OCI-LY3 (cell line): Measurements from ENCODE around the gene CAV1.

Source experiments
- H2AFZ ChIP-seq: fragments of 200-600, 300-600 bp; shearing (Covaris generic); 2 replicates; pipeline ENCODE4 v1.6.0; 2014; ENCODE audit warnings: antibody characterized with exemption, low read depth, low read length
- H3K27ac ChIP-seq: fragments of 200-600, 300-600 bp; sonication (generic); 2 replicates; pipeline ENCODE4 v1.5.1; 2014; ENCODE audit warnings: mild to moderate bottlenecking, low read length, moderate library complexity, mixed read lengths
- H3K27me3 ChIP-seq: fragments of 200-600, 300-600 bp; sonication (generic); 2 replicates; pipeline ENCODE4 v1.6.1; 2014; ENCODE audit warnings: low read depth, low read length, mixed read lengths
- H3K36me3 ChIP-seq: fragments of 200-600, 300-600 bp; sonication (generic); replicated peaks from 2 replicates; pipeline ENCODE3; 2014; ENCODE audit warnings: low read depth, low read length, mixed read lengths
- H3K4me1 ChIP-seq: fragments of 300-600, 200-600 bp; sonication (generic); 2 replicates; pipeline ENCODE4 v1.6.1; 2014; ENCODE audit warnings: low read length, mixed read lengths
- H3K4me2 ChIP-seq: fragments of 200-600, 300-600 bp; sonication (generic); 2 replicates; pipeline ENCODE4 v1.6.1; 2014; ENCODE audit warnings: low read length, mixed read lengths
- H3K4me3 ChIP-seq: fragments of 300-600, 200-600 bp; sonication (generic); 2 replicates; pipeline ENCODE4 v1.5.1; 2014; ENCODE audit warnings: antibody characterized with exemption, mild to moderate bottlenecking, low read length, moderate library complexity
- H3K79me2 ChIP-seq: fragments of 300-600, 200-600 bp; shearing (Covaris generic); 2 replicates; pipeline ENCODE4 v1.6.1; 2014; ENCODE audit warnings: mild to moderate bottlenecking, low read length, mixed read lengths
- H3K9ac ChIP-seq: fragments of 300-600, 200-600 bp; shearing (Covaris generic); 2 replicates; pipeline ENCODE4 v1.6.0; 2014; ENCODE audit warnings: mild to moderate bottlenecking, low read length, moderate library complexity
- H3K9me3 ChIP-seq: fragments of 200-600, 300-600 bp; shearing (Covaris generic); 2 replicates; pipeline ENCODE4 v1.6.1; 2014; ENCODE audit warnings: low read length, mixed read lengths; ENCODE audit not compliant: insufficient read depth
- H4K20me1 ChIP-seq: fragments of 200-600, 300-600 bp; sonication (generic); 2 replicates; pipeline ENCODE4 v1.6.1; 2016; ENCODE audit warnings: low read length, mixed read lengths; ENCODE audit not compliant: insufficient read depth
- CTCF ChIP-seq: fragments of 200-600, 300-600 bp; sonication (generic); IDR thresholded peaks from 2 replicates; pipeline ENCODE4 v1.5.1; 2014; ENCODE audit warnings: antibody characterized with exemption, low read length, low read depth
- EZH2phosphoT487 ChIP-seq: fragments of 200-600 bp; shearing (Covaris generic); IDR thresholded peaks from 2 replicates; pipeline ENCODE4 v1.6.1; 2018; ENCODE audit warnings: antibody characterized with exemption, mixed run types, low read depth

CAV1 gene

DNA sequence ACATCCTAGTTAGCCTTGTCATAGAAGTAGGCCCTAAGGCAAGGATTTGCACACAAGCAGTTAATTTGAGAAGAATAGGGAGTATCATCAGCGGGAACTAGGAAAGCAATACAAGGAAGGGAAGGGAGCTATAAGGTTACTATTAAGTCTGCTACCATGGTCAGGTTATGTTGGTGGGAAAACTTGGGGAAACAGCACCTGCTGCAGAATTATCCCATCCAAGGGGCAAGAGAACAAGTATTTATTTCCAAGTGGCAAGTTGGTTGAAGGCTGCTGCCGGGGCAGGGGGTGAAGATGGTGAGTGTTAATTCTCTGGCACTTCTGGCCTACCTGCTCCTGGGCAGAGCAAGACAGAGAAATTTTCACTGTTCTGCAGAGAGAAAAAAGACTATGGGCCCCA, 55.0 kb downstream of the CAV1 start:
- Histone ChIP-seq H3K79me2 (no peaks in the 10 kb centered on the region), H4K20me1 (no peaks in the 10 kb centered on the region), H3K27me3 (no peaks in the 10 kb centered on the region), H3K36me3 (no peaks in the 10 kb centered on the region), H3K9ac (no peak overlapping the region), H3K4me3 (no peak overlapping the region), H3K4me2 (no peak overlapping the region), H3K4me1 (peaks cover 52% of the 10 kb centered on the region), H2AFZ (no peak overlapping the region), H3K9me3 (no peaks in the 10 kb centered on the region), H3K27ac (no peak overlapping the region)
- TF ChIP-seq EZH2phosphoT487 (no peak), CTCF (no peak)

DNA sequence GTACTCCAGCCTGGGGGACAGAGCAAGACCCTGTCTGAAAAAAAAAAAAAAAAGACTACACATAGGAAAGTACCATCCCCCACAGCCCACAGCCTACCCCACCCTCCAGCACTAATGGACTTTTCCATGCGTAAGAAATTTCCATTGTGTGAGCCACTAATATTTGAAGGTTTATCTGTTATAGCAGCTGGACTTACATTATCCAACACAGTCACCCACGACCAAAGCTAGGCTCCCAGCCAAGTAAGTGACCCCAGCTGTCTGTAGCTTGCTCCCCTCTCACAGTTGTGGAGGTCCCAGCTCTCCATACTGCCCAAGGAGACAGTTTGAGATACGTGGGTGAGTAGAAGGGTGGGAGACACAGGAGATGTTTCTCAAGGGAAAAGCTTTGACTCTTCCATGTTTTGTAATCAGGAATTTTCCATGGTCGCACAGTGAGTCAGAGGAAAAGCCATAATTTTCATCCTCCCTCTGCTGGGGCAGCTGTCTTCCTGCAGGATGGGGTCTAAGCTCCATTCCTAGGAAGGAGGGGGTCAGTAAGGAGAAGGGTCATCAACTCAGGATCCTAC, 57.4 kb downstream of the CAV1 start:
- H3K27me3 ChIP-seq: no peaks in the 10 kb centered on the region
- no peak for TF ChIP-seq CTCF
- TF ChIP-seq EZH2phosphoT487: no peak
- no peaks in the 10 kb centered on the region for H3K9me3 ChIP-seq
- H3K9ac ChIP-seq: no peak overlapping the region
- no peak overlapping the region for H3K27ac ChIP-seq
- H3K4me1 ChIP-seq: peaks cover 38% of the 10 kb centered on the region
- H3K79me2 ChIP-seq: no peaks in the 10 kb centered on the region
- H3K4me3 ChIP-seq: no peak overlapping the region
- H4K20me1 ChIP-seq: no peaks in the 10 kb centered on the region
- no peaks in the 10 kb centered on the region for H3K36me3 ChIP-seq
- H2AFZ ChIP-seq: no peak overlapping the region
- H3K4me2 ChIP-seq: no peak overlapping the region

GRCh38 chr7:116582806-116583444, 58.1 kb downstream of the CAV1 start:
- no peak for TF ChIP-seq EZH2phosphoT487
- no peak for TF ChIP-seq CTCF
- no peaks in the 10 kb centered on the region for H4K20me1 ChIP-seq
- H3K79me2 ChIP-seq: no peaks in the 10 kb centered on the region
- peak overlapping the region; percentile 37 for H3K4me2 ChIP-seq
- no peaks in the 10 kb centered on the region for H3K9me3 ChIP-seq
- peak overlapping the region; percentile 32; the same call in 1 of the 2 replicates for H3K4me3 ChIP-seq
- no peaks in the 10 kb centered on the region for H3K36me3 ChIP-seq
- no peaks in the 10 kb centered on the region for H3K27me3 ChIP-seq
- peak overlapping the region; percentile 78 for H3K27ac ChIP-seq
- H3K4me1 ChIP-seq: peaks cover 36% of the 10 kb centered on the region
- H2AFZ ChIP-seq: peak overlapping the region; percentile 85
- H3K9ac ChIP-seq: peak overlapping the region; percentile 47

DNA sequence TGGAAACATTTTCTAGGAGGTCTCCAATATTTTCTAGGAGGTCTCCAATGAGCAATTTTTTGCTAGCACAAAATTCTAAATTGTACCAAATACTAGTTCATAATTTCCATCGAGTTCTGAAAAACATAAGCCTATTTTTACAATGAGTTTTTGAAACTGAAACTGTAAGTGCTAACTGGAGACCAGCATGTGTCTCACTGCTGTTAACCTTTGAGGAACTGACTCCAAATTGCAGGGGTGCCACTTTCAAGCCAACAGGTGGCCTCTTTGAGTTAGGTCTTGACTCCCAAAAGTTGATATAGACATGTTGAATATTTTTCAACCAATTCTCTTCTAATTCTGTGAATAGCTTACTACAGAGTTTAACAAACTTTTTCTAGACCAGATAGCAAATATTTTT, 58.8 kb downstream of the CAV1 start:
- H2AFZ ChIP-seq: no peak overlapping the region
- H3K27me3 ChIP-seq: no peaks in the 10 kb centered on the region
- peak overlapping the region; percentile 37 for H3K4me2 ChIP-seq
- H3K36me3 ChIP-seq: no peaks in the 10 kb centered on the region
- peak overlapping the region; percentile 78 for H3K27ac ChIP-seq
- H4K20me1 ChIP-seq: no peaks in the 10 kb centered on the region
- TF ChIP-seq EZH2phosphoT487: no peak
- TF ChIP-seq CTCF: peak; percentile 48
- H3K9me3 ChIP-seq: no peaks in the 10 kb centered on the region
- peak overlapping the region; percentile 32; the same call in 1 of the 2 replicates for H3K4me3 ChIP-seq
- H3K4me1 ChIP-seq: peaks cover 40% of the 10 kb centered on the region
- H3K79me2 ChIP-seq: no peaks in the 10 kb centered on the region
- H3K9ac ChIP-seq: peak overlapping the region; percentile 47
